ENCODE data around the gene SH3BP5L. TPM values are rescaled to one million over a fixed set of nuclear protein-coding genes. Genes with fewer than 3 reads are reported as not detected.
A peak's percentile ranks its signal among the peaks of the same experiment; 100 is the strongest.

SH3BP5L gene
- total and polyA plus RNA-seq, 8 donors, result 9.6 to 20.0 (median 13.8) TPM

GRCh38 chr1:248858096-248858890 lies 32.6 kb upstream of the SH3BP5L start:
- 0 to 2% (median 1%) methylated on average over 31 to 45 of the region's 45 CpGs for WGBS, 5 donors
- H3K36me3 ChIP-seq, result peaks cover 11 to 24% (median 21%) of the 10 kb centered on the region in 4 donors
- peak overlapping the region; percentile 86 to 94 (median 93) for H3K27ac ChIP-seq
- TF ChIP-seq POLR2A (IDR thresholded peaks at IDR 0.05) (no peak), POLR2AphosphoS5 (IDR thresholded peaks at IDR 0.05) (peak; percentile 16 to 87 (median 73)), CTCF (IDR thresholded peaks at IDR 0.05) (peak in 4 of 7 experiments; percentile 3 to 24 (median 18)), EP300 (IDR thresholded peaks at IDR 0.05) (no peak)
- H3K27me3 ChIP-seq, result no peaks in the 10 kb centered on the region
- peaks cover 19 to 37% (median 32%) of the 10 kb centered on the region in 4 donors for H3K4me1 ChIP-seq
- DNase-seq, result peak; percentile 85 to 94
- H3K4me3 ChIP-seq, result peak overlapping the region; percentile 54 to 69 (median 58)
- intact Hi-C loops (cut with DNase I; ENCODE audit: low total_unique reads), result no loop called here
- H3K9me3 ChIP-seq, result no peaks in the 10 kb centered on the region

GRCh38 chr1:248857749-248858095 lies 32.0 kb upstream of the SH3BP5L start:
- WGBS, 5 donors, result 4 to 29% (median 7%) methylated on average over 4 of the region's 4 CpGs
- TF ChIP-seq CTCF (IDR thresholded peaks at IDR 0.05) (no peak), POLR2A (IDR thresholded peaks at IDR 0.05) (no peak), EP300 (IDR thresholded peaks at IDR 0.05) (no peak), POLR2AphosphoS5 (IDR thresholded peaks at IDR 0.05) (no peak)
- Histone ChIP-seq H3K36me3 (peaks cover 11 to 26% (median 23%) of the 10 kb centered on the region in 4 donors), H3K9me3 (no peaks in the 10 kb centered on the region), H3K4me1 (peaks cover 17 to 34% (median 26%) of the 10 kb centered on the region in 4 donors), H3K27me3 (no peaks in the 10 kb centered on the region), H3K4me3 (peak overlapping the region; percentile 54 to 69 (median 58)), H3K27ac (peak overlapping the region; percentile 86 to 94 (median 93))
- intact Hi-C loops (cut with DNase I; ENCODE audit: low total_unique reads), result no loop called here
- DNase-seq, result no peak

- peak overlapping the region in 3 of 5 donors; percentile 90 to 94 (median 93) for H3K27ac ChIP-seq
- 72 to 94% (median 82%) methylated on average over 7 of the region's 7 CpGs for WGBS, 5 donors
- H3K36me3 ChIP-seq, result peaks cover 11 to 29% (median 24%) of the 10 kb centered on the region in 4 donors
- TF ChIP-seq POLR2A (IDR thresholded peaks at IDR 0.05) (no peak), POLR2AphosphoS5 (IDR thresholded peaks at IDR 0.05) (no peak), CTCF (IDR thresholded peaks at IDR 0.05) (no peak), EP300 (IDR thresholded peaks at IDR 0.05) (no peak)
- intact Hi-C loops (cut with DNase I; ENCODE audit: low total_unique reads), result no loop called here
- H3K27me3 ChIP-seq, result no peaks in the 10 kb centered on the region
- no peak for DNase-seq
- H3K4me1 ChIP-seq, result peaks cover 14 to 30% (median 21%) of the 10 kb centered on the region in 4 donors
- H3K4me3 ChIP-seq, result peak overlapping the region in 3 of 4 donors; percentile 54 to 69 (median 55)
- H3K9me3 ChIP-seq, result no peaks in the 10 kb centered on the region
Observed at GRCh38 chr1:248857201-248857600, 31.5 kb upstream of the SH3BP5L start.

GRCh38 chr1:248856176-248856575 lies 30.5 kb upstream of the SH3BP5L start:
- no peak for TF ChIP-seq POLR2A (IDR thresholded peaks at IDR 0.05)
- no peak for TF ChIP-seq POLR2AphosphoS5 (IDR thresholded peaks at IDR 0.05)
- no peak for TF ChIP-seq CTCF (IDR thresholded peaks at IDR 0.05)
- TF ChIP-seq EP300 (IDR thresholded peaks at IDR 0.05), result no peak
- Histone ChIP-seq H3K4me3 (no peak overlapping the region), H3K4me1 (peaks cover 14 to 30% (median 20%) of the 10 kb centered on the region in 4 donors), H3K27me3 (no peaks in the 10 kb centered on the region), H3K27ac (no peak overlapping the region), H3K36me3 (peaks cover 11 to 39% (median 33%) of the 10 kb centered on the region in 4 donors), H3K9me3 (no peaks in the 10 kb centered on the region)
- no peak for DNase-seq
- 94 to 100% (median 100%) methylated on average over 1 of the region's 1 CpG for WGBS, 5 donors
- intact Hi-C loops (cut with DNase I; ENCODE audit: low total_unique reads), result no loop called here

Data from stomach (tissue), 9 donors.